HepG2 (cell line): ENCODE results near the gene AUTS2. TPM values are rescaled to one million over a fixed set of nuclear protein-coding genes. Genes with fewer than 3 reads are reported as not detected.

Experiments
- ATAC-seq: fragments of 200-7000 bp; cut with Tn5 transposase; 3 replicates; pipeline ENCODE4 v1.9.1; 2020; ENCODE audit warnings: mild to moderate bottlenecking, moderate library complexity
- BruUV-seq: library from RNA; stranded (reverse); fragments of 400-500 nt; replicated peaks from 2 replicates; lab custom pipeline; 2021; lab: Mats Ljungman, UMichigan
- CTCF ChIA-PET: fragments of 300-600 bp; formaldehyde crosslinking; extraction: SDS; loops from one replicate; lab custom pipeline; 2021; ENCODE audit warnings: low total read pairs, inconsistent platforms, low intra/inter-chr PET ratio; lab: Yijun Ruan, JAX
- POLR2A ChIA-PET: fragments of 350-600 bp; sonication (Branson Sonifier 250); formaldehyde crosslinking; loops from one replicate; lab custom pipeline; 2020; ENCODE audit warnings: antibody characterized with exemption, inconsistent platforms; lab: Yijun Ruan, JAX
- DNase-seq: peaks from one replicate; pipeline ENCODE4 v3.0.0-alpha.2; 2015; ENCODE audit warnings: low spot score
- FAIRE-seq: peaks from 3 replicates; lab custom pipeline; 2011; peaks lifted over from hg19 to GRCh38; lab: Jason Lieb, UNC
- H2AFZ ChIP-seq: one replicate; pipeline ENCODE4 v1.6.1; 2011; ENCODE audit warnings: low read length, inconsistent platforms
- H3K27ac ChIP-seq: fragments of 300-600 bp; 3 replicates; pipeline ENCODE4 v1.8.0; 2011; ENCODE audit warnings: mixed run types, mild to moderate bottlenecking, mixed read lengths, low read length, inconsistent platforms; ENCODE audit not compliant: insufficient read depth; ENCODE audit errors: extremely low read length
- H3K27me3 ChIP-seq, 2 experiments: fragments of 200-600 bp in 1 of 2; 2 replicates in 1 of 2; 3 replicates in 1 of 2; pipeline versions ENCODE4 v1.6.0 to v1.8.0; 2011; ENCODE audit warnings: low read length in 2 of 2, mild to moderate bottlenecking in 2 of 2, moderate library complexity in 2 of 2, inconsistent platforms in 1 of 2; ENCODE audit not compliant: insufficient read depth in 2 of 2, control insufficient read depth in 1 of 2
- H3K36me3 ChIP-seq, 2 experiments: fragments of 200-600 bp in 1 of 2; replicated peaks in 1 of 2; 2 replicates in 1 of 2; 3 replicates in 1 of 2; pipeline versions ENCODE4 v1.5.1 to v1.8.0; 2011; ENCODE audit warnings: low read length in 2 of 2, inconsistent platforms in 1 of 2; ENCODE audit not compliant: insufficient read depth in 2 of 2, control insufficient read depth in 1 of 2
- H3K4me1 ChIP-seq: 2 replicates; pipeline ENCODE4 v1.5.1; 2012; ENCODE audit warnings: low read length, inconsistent platforms; ENCODE audit not compliant: insufficient read depth
- H3K4me2 ChIP-seq: 2 replicates; pipeline ENCODE4 v1.6.0; 2011; ENCODE audit warnings: low read depth, low read length, inconsistent platforms
- H3K4me3 ChIP-seq, 3 experiments: fragments of 200-600 bp in 1 of 3; sonication (generic), shearing (Covaris generic) in 1 of 3; replicated peaks in 1 of 3; 2 replicates each; pipeline ENCODE4 v1.5.1; 2011 to 2016; ENCODE audit warnings: low read length in 3 of 3, inconsistent platforms in 2 of 3, low read depth in 2 of 3, mild to moderate bottlenecking in 2 of 3, control low read depth in 1 of 3, mixed read lengths in 1 of 3; ENCODE audit not compliant: insufficient read depth in 1 of 3
- H3K79me2 ChIP-seq: one replicate; pipeline ENCODE4 v1.6.1; 2011; ENCODE audit warnings: low read length, inconsistent platforms; ENCODE audit not compliant: insufficient read depth
- H3K9ac ChIP-seq: 2 replicates; pipeline ENCODE4 v1.6.0; 2011; ENCODE audit warnings: mild to moderate bottlenecking, low read depth, low read length, inconsistent platforms; ENCODE audit not compliant: insufficient read depth
- H3K9me3 ChIP-seq: 2 replicates; pipeline ENCODE4 v1.5.1; 2012; ENCODE audit warnings: mild to moderate bottlenecking, low read length
- H4K20me1 ChIP-seq: 2 replicates; pipeline ENCODE4 v1.6.0; 2011; ENCODE audit warnings: inconsistent platforms, mild to moderate bottlenecking, low read length, moderate library complexity; ENCODE audit not compliant: insufficient read depth
- ATF1 ChIP-seq: IDR thresholded peaks from 2 replicates; pipeline ENCODE4 v1.6.1; 2016; ENCODE audit warnings: mild to moderate bottlenecking, control low read depth
- FOXC1 ChIP-seq: sonication (generic); formaldehyde crosslinking; IDR thresholded peaks from 2 replicates; pipeline ENCODE4 v1.8.0; 2022; ENCODE audit warnings: mild to moderate bottlenecking, missing genetic modification reagents, borderline replicate concordance
- GATAD1 ChIP-seq: IDR thresholded peaks from 2 replicates; pipeline ENCODE4 v1.6.1; 2016; ENCODE audit warnings: missing genetic modification reagents, missing compliant biosample characterization
- HOXA7 ChIP-seq: sonication (generic); formaldehyde crosslinking; IDR thresholded peaks from 2 replicates; pipeline ENCODE4 v1.8.1; 2022; ENCODE audit warnings: mild to moderate bottlenecking, missing genetic modification reagents, moderate library complexity
- TBL1XR1 ChIP-seq: fragments of 150-350 bp; IDR thresholded peaks from 2 replicates; pipeline ENCODE4 v1.6.1; 2014; ENCODE audit warnings: borderline replicate concordance, low read length; ENCODE audit not compliant: partially characterized antibody
- TBP ChIP-seq: sonication (generic); formaldehyde crosslinking; IDR thresholded peaks from 2 replicates; pipeline ENCODE4 v1.5.0; 2020; ENCODE audit warnings: missing genetic modification reagents
- ZNF282 ChIP-seq: fragments of 450-650 bp; IDR thresholded peaks from 2 replicates; pipeline ENCODE4 v1.6.1; 2018; ENCODE audit not compliant: partially characterized antibody
- ZNF326 ChIP-seq: sonication (generic); formaldehyde crosslinking; IDR thresholded peaks from 2 replicates; pipeline ENCODE4 v1.4.0; 2020; ENCODE audit warnings: missing genetic modification reagents, borderline replicate concordance
- WGBS: methylation state at CpG from one replicate; pipeline ENCODE4 v1.1.6; 2017; ENCODE audit warnings: low lambda C conversion rate; 5-methylcytosine and 5-hydroxymethylcytosine counted together
- in situ Hi-C: cut with HindIII; loops from 2 replicates; pipeline ENCODE4 v1.10.0; 2017; ENCODE audit warnings: low pct_unique_long_range_greater_than_20kb; ENCODE audit not compliant: extremely low pct_ligation_motif_present
- intact Hi-C: fragments of 100-400 bp; cut with micrococcal nuclease; formaldehyde crosslinking; loops from one replicate; pipeline ENCODE4 v1.10.0; 2022; ENCODE audit not compliant: unreplicated experiment
- polyA plus RNA-seq, 8 experiments: library from polyadenylated mRNA; depleted of rRNA in 3 of 8; stranded (reverse) in 7 of 8; unstranded in 1 of 8; fragments of >200 nt; fragmentation: Illumina TruSeq in 4 of 8; extraction: Trizol in 4 of 8; gene quantifications; 2 replicates each; pipeline versions ENCODE4 v1.2.1 to v1.2.3, GENCODE V29; 2011 to 2016; ENCODE audit warnings: low read depth in 4 of 8, missing spikeins in 1 of 8, mixed read lengths in 1 of 8; ENCODE audit not compliant: insufficient read depth in 1 of 8
- total RNA-seq, 5 experiments: library from RNA; depleted of rRNA; stranded (reverse); fragments of >200 nt; fragmentation: Illumina TruSeq; extraction: Trizol; gene quantifications; 2 replicates each; pipeline ENCODE4 v1.2.3, GENCODE V29; 2016; ENCODE audit warnings: low read depth in 1 of 5
- TF ChIP-seq, protein P1 (sequence below): IDR thresholded peaks from 2 replicates; pipeline ENCODE4 v1.6.1; 2016; ENCODE audit warnings: missing genetic modification reagents, missing compliant biosample characterization
- TF ChIP-seq, protein P2 (sequence below): sonication (generic); formaldehyde crosslinking; IDR thresholded peaks from 2 replicates; pipeline ENCODE4 v1.4.0; 2020; ENCODE audit warnings: missing genetic modification reagents

The AUTS2 gene
- total and polyA plus RNA-seq, 2 of the 13 experiments (the other 11 are each of a cell fraction or from before 2014, with no cell fraction given): 0.38 TPM; not detected in 1

DNA sequence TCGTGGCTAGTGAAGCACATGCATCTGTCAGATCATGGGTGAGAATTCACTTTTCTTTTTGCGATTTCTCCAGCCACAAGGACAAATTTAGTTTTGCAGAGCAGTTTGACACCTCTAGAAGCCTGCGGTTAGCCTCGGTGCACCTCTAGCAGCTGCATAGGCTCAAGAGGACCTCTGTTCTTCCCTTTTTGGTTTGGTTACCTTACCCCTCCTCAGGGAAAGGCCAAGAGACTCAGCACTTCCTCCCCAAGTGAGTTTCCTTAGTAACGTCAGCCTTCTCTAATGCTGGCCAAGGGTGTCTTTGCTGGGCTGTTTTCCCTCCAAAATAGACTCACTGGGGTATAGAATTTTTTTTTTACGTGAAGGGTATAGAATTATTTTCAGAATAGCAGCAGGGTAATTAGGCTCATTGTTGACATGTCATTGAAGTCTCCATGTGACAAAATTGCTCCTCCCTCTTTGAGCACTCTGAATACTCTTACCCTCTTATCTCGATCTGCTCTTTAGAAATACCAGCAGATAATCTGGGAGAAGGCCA is 97.8 kb downstream of the AUTS2 start:
- FAIRE-seq (no peak), DNase-seq (no peak)
- intact Hi-C loops: no loop called here
- Histone ChIP-seq H3K36me3 (no peaks in the 10 kb centered on the region), H2AFZ (no peak overlapping the region), H3K4me1 (no peaks in the 10 kb centered on the region), H3K27me3 (no peaks in the 10 kb centered on the region), H3K27ac (no peak overlapping the region), H3K4me3 (no peak overlapping the region), H4K20me1 (no peaks in the 10 kb centered on the region)
- CTCF ChIA-PET: no interaction called here
- BruUV-seq: no TSS peak
- TF ChIP-seq ATF1 (CRISPR knock-in tag): no peak
- no peak for TF ChIP-seq FOXC1 (CRISPR knock-in tag)
- no peak for TF ChIP-seq ZNF282
- TF ChIP-seq, protein P1, sequence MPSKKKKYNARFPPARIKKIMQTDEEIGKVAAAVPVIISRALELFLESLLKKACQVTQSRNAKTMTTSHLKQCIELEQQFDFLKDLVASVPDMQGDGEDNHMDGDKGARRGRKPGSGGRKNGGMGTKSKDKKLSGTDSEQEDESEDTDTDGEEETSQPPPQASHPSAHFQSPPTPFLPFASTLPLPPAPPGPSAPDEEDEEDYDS (CRISPR knock-in tag): no peak
- no peak for TF ChIP-seq ZNF326 (CRISPR knock-in tag)
- TF ChIP-seq TBP: no peak
- no peak for TF ChIP-seq TBL1XR1
- TF ChIP-seq, protein P2, sequence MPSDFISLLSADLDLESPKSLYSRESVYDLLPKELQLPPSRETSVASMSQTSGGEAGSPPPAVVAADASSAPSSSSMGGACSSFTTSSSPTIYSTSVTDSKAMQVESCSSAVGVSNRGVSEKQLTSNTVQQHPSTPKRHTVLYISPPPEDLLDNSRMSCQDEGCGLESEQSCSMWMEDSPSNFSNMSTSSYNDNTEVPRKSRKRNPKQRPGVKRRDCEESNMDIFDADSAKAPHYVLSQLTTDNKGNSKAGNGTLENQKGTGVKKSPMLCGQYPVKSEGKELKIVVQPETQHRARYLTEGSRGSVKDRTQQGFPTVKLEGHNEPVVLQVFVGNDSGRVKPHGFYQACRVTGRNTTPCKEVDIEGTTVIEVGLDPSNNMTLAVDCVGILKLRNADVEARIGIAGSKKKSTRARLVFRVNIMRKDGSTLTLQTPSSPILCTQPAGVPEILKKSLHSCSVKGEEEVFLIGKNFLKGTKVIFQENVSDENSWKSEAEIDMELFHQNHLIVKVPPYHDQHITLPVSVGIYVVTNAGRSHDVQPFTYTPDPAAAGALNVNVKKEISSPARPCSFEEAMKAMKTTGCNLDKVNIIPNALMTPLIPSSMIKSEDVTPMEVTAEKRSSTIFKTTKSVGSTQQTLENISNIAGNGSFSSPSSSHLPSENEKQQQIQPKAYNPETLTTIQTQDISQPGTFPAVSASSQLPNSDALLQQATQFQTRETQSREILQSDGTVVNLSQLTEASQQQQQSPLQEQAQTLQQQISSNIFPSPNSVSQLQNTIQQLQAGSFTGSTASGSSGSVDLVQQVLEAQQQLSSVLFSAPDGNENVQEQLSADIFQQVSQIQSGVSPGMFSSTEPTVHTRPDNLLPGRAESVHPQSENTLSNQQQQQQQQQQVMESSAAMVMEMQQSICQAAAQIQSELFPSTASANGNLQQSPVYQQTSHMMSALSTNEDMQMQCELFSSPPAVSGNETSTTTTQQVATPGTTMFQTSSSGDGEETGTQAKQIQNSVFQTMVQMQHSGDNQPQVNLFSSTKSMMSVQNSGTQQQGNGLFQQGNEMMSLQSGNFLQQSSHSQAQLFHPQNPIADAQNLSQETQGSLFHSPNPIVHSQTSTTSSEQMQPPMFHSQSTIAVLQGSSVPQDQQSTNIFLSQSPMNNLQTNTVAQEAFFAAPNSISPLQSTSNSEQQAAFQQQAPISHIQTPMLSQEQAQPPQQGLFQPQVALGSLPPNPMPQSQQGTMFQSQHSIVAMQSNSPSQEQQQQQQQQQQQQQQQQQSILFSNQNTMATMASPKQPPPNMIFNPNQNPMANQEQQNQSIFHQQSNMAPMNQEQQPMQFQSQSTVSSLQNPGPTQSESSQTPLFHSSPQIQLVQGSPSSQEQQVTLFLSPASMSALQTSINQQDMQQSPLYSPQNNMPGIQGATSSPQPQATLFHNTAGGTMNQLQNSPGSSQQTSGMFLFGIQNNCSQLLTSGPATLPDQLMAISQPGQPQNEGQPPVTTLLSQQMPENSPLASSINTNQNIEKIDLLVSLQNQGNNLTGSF (CRISPR knock-in tag): no peak
- TF ChIP-seq GATAD1: no peak
- no peak for TF ChIP-seq HOXA7
- TF ChIP-seq, all 625 proteins: peak for 0
- Histone ChIP-seq H3K79me2 (no peaks in the 10 kb centered on the region), H3K9ac (no peak overlapping the region), H3K4me2 (no peak overlapping the region), H3K9me3 (no peaks in the 10 kb centered on the region)
- in situ Hi-C loops: no loop called here
- POLR2A ChIA-PET: no interaction called here
- whole genome bisulfite sequencing: 15% methylated on average over 7 of the region's 7 CpGs
- ATAC-seq: no peak
